Colon (tissue), 2 donors: ENCODE data around the gene UTP11.
"Not testable (repeated sequence)": the region's sequence is repeated elsewhere in the genome, so short reads cannot be mapped to it uniquely, and the experiment has no call there.

Source experiments
- FAIRE-seq: peaks from 2 replicates; lab custom pipeline; 2012; peaks lifted over from hg19 to GRCh38; lab: Jason Lieb, UNC
- donor health status: control.
- donor health status: control.

UTP11 gene

DNA sequence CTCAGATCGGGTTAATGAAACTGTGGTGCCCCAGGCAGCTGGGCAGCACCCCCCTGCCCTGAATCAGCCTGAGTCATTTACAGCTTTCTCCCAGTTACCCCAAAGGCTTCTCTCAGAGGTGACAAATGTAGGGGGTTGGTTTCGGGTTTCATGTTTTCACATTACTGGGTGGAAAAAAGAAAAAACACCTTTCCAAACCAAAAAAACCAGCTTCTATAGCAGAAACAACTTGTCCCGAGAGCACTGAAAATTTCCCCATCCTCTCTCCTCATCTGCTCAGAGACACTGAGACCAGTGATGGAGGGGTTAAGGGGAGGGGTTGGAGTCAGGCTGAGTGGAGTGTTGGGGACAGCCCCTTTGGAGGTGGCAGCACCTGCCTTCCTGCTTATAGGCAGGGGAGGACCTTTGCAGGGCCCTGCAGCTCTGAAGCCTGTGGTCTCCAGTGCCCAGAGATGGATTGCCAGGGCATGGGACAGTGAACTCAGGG, 15.6 kb downstream of the UTP11 start:
- no peak for FAIRE-seq

DNA sequence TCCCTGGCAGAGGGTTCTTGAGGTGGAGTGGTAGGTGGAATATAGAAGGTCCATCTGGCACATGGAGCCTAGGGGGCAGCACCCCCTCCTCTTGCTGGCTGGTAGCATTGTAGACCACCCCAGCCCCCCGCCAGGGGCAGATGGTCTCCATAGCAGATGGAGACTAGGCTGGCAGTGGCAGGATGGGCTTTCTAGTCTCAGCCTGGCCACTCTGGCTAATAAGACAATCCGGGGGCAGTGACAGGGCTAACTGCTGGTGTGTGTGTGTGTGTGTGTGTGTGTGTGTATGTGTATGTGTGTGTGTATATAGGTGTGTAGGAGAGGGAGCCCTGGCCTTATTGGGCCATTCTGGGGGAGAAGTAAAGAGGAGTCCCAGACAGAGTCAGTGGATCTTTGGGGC, 16.1 kb downstream of the UTP11 start:
- no peak for FAIRE-seq

DNA sequence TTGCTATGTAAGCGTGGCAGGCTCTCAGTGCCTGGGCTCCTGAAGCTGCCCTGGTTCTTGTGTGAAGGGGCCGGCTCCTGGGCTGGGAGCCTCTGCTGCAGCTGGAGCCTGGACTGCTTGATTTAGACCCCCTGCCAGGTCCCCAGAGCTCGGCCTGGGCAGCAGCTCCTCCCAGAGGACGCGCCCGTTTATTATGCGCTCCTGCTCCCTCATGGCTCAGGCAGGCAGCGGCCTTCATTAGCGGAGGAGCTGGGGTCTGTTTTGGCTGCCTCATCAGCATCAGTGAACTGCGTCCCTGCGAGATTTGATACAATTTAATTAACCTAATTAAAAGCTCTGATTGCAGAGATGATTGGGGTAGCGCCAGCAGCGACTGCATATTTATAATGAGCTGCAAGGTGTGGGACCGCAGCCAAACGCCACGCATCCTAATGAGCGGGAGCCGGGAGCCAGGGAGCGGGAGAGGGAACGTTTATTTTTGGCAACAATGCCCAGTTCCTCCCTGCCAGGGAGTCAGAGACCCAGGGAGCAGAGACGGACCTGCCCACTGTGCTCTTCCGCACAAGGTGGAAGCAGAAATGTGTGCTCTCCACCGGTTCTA, 16.6 kb downstream of the UTP11 start:
- no peak for FAIRE-seq

DNA sequence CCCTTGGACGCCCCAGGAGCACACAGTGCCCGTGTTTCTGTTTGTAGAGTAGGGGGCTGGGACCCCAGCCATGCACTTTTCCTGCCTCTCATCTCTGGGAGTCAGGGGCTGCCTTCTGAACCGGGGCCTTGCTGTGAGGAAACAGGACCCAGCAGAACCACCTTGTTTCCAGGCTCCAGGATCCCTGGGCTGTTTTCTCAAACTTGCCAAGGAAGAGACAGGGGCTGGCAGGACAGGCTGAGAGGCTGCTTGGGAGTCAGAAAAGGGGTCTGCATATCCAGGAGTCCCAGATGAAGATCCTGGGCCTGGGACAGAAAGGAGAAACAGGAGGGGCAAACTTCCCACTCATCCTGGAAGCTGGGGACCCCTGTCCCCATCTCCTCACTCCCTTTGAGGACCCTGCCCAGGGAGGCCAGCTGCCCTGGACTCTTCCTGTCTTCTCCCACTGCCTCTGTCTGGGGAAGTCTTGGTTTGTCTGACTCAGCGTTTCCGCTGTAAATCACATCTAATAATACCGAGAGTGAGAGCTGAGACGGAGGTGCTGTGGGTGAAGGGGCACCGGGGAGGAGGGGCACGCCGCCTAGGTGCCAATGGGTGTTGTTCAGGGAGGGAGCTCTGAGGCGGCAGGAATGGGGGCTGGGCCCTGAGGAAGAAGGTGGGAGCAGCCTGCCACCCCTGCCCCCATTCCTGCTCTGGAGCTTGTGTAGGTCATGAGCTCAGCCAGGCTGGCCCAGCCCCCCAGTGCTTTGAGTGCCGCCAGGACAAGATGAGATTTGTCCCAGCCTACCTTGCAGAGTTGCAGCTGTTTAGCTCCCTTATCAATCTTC, 17.4 kb downstream of the UTP11 start:
- FAIRE-seq = no peak

- no peak for FAIRE-seq
Observed at GRCh38 chr1:38030596-38031512, 18.3 kb downstream of the UTP11 start.

DNA sequence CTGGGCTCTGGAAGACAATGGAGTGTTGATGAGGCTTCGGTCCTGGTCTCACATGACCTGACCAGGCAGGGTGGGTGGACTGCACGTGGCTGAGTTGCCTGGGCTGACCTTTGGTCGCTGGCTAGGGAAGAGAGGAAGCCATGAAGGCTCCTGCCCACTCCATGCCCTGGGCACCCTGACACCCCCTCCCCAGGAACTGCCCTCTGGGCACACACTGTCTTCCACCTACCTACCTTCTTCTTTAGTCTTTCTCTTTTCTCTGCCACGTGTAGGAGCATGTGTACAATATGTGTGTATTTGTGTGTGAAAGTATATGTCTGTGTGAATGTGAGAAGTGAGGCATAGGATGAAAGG, 19.0 kb downstream of the UTP11 start:
- FAIRE-seq = no peak

GRCh38 chr1:38032992-38033391, 20.5 kb downstream of the UTP11 start:
- FAIRE-seq = not testable (repeated sequence)

- no peak for FAIRE-seq
Observed at GRCh38 chr1:38034871-38035270, 22.3 kb downstream of the UTP11 start.

GRCh38 chr1:38037221-38037939, 24.8 kb downstream of the UTP11 start:
- FAIRE-seq = no peak

- no peak for FAIRE-seq
Observed at GRCh38 chr1:38038861-38039260, 26.3 kb downstream of the UTP11 start.

GRCh38 chr1:38039331-38040088, 27.0 kb downstream of the UTP11 start:
- no peak for FAIRE-seq

DNA sequence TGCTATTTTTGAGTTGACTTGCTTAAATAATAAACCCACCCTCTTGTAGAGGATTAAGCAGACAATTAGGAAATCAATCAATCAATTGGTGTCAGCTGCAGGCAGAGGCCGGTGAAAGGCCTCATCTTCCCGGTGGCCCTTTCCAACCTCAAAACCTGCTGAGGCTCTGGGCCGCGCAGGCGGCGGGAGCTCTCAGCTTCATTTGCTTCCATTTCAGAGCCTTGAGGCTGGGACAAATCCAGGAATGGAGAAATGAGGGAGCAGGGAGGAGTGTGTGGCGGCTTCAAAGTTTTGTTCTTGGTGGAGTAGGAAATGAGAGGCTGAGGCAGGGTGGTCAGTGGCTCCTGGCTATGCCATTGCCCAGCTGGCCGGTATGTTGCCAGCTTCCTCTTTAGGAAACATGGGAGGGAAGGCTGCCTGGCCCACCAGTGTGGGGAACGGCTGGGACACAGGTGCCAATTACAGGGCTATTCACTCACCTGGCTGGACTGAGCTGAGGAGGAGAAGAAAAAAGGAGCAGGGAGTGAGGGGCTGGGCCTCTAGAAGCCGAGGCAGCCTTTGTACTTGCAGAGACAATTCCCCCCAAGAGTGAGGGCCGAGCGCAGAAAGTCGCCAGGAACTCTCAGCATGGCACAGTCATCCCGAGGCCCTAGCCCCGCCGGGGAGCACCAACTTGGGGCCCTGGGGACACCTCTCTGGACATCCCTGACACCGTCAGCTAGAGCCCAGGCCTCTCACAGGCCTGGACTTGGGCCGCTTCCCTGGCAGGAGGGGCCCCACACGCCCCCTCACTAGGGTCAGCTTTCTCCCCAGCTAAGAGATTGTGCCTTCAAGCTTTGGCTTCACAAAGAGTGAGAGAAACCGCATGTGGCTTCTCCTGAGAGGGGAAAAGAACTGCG, 29.7 kb downstream of the UTP11 start:
- FAIRE-seq = no peak

GRCh38 chr1:38043036-38043747, 30.7 kb downstream of the UTP11 start:
- no peak for FAIRE-seq

DNA sequence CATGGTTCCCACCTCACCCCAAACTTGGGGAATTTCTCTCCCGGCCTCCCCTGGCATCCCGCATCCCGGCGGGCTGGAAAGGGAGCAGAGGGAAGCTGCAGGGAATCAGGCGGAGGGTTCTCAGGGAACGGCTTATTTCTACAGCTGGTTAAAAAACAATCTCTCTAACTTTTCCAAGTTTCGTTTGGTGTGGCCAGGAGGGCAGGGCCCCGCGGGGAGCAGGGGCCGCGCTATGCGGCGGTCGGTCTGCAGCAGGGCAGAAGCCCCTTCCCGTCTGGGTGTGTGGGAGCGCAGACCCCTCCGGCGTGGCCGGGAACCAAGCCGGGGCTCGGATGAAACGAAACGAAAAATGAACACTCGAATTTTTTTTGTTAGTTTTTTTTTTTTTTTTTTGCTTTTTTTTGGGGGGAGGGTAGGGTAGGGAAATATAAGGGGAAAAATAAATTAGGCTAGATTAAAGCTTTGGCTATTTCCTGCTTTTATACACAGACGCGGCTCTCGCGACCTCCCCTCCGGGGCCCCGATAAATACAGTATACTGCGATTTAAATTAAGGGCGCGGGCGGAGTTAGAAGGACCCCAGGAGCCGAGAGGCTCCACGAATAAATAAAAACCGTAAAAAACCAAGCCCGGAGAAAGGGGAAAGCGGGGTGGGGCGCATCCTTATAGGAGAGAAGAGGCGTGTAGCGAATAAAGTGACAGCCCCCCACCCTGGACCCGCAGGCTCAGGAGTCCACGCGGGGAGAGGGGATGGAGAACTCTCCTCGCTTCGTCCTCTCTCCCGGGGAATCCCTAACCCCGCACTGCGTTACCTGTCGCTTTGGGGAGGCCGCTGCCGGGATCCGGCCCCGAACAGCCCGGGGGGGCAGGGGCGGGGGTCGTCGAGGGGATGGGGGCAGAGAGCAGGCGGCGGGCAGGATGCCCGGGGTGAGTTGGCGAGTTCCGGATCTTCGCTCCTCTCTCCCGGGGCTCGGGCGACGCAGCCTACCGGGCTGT, 32.0 kb downstream of the UTP11 start:
- FAIRE-seq = no peak

DNA sequence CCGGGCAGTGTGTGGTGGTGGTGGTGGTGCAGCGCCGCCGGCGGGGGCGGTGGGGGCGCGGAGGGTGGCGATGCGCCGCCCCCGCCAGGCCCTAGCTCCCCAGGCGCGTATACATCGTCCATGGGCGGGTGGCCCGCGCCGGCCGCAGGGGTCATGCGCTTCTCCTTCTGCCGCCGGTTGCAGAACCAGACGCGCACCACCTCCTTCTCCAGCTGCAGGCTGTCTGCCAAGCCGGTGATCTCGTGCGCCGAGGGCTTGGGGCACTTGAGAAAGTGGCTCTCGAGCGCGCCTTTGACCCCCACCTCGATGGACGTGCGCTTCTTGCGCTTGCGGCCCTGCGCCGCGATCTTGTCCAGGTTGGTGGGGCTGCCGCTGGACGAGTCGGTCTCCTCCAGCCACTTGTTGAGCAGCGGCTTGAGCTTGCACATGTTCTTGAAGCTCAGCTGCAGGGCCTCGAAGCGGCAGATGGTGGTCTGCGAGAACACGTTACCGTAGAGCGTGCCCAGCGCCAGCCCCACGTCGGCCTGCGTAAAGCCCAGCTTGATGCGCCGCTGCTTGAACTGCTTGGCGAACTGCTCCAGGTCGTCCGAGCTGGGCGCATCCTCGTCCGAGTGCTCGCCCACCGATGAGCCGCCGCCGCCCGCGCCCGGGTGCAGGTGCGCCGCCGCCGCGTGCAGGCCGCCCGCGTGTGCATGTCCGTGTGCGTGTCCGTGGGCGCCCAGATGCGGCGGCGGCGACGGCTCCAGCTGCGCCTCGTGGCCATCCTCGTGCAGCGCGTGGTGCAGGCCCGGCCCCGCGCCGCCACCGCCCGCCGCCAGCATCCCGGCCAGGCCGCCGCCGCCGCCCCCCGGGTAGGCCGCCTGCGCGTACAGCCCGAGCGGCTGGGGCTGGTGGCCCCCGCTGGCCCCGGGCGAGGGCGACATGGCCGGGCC, 33.1 kb downstream of the UTP11 start:
- FAIRE-seq = no peak

DNA sequence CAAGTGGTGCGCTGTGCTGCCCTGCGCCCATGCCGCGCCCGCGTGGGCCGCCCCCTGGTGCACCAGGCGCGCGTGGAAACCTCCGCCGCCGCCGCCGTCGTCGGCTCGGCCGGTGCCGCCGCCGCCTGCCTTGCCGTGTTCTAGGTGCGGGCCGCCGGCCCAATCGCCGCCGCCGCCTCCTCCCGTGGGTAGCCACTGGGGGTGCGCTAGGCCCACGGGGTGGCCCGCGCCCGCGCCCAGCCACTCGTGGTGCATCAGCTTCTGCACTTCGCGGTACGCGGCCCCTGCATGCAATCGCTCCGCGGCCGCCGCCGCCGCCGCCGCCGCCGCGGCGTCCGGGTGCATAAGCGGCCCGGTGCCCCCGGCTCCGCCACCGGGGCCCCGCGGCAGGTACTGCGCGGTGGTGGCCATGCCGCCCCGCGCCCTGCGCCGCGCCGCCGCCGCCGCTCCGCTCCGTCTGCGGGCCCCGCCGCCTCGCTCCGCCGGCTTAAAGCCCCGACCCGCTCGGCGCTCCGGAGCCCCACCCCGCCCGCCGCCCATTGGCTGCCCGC, 33.9 kb downstream of the UTP11 start, which contains the start of gene POU3F1:
Gene POU3F1 (minus strand): TSS at position 461 of the 551 bp plus-strand sequence. CDS start 50 bp downstream, at position 411.
- FAIRE-seq = no peak
